Stimulated activated CD8-positive, alpha-beta memory T cell treated with anti-CD3 and anti-CD28 coated beads, Interleukin-4, amount 100 ng/mL, for 1 hour (primary cell): ENCODE measurements around the gene CSNK1G2.
A peak's percentile ranks its signal among the peaks of the same experiment; 100 is the strongest.

Experiments used
- DNase-seq, 2 donors: peaks; one replicate each; pipeline ENCODE4 v3.0.0-alpha.2; 2020; ENCODE audit warnings: low read depth in 2 of 2, low spot score in 1 of 2

Gene CSNK1G2

GRCh38 chr19:1917926-1918325 is 23.0 kb upstream of the CSNK1G2 start:
- no peak for DNase-seq

- DNase-seq, result no peak
These were observed 22.0 kb upstream of the CSNK1G2 start for GRCh38 chr19:1918975-1919374.

GRCh38 chr19:1920644-1921043 is 20.3 kb upstream of the CSNK1G2 start:
- DNase-seq, result no peak

- no peak for DNase-seq
These were observed 19.6 kb upstream of the CSNK1G2 start for GRCh38 chr19:1921326-1921725.

- no peak for DNase-seq
These were observed 19.1 kb upstream of the CSNK1G2 start for GRCh38 chr19:1921825-1922224.

- no peak for DNase-seq
These were observed 18.2 kb upstream of the CSNK1G2 start for GRCh38 chr19:1922803-1923202.

GRCh38 chr19:1923319-1923718 is 17.7 kb upstream of the CSNK1G2 start:
- DNase-seq, result no peak

GRCh38 chr19:1924320-1924961 is 16.5 kb upstream of the CSNK1G2 start:
- DNase-seq, result no peak

- no peak for DNase-seq
These were observed 15.4 kb upstream of the CSNK1G2 start for GRCh38 chr19:1925544-1925943.

- peak; percentile 65 to 71 for DNase-seq
These were observed 11.8 kb upstream of the CSNK1G2 start for GRCh38 chr19:1929021-1929742.

- no peak for DNase-seq
These were observed 9.5 kb upstream of the CSNK1G2 start for GRCh38 chr19:1931445-1931844.

- no peak for DNase-seq
These were observed 8.6 kb upstream of the CSNK1G2 start for GRCh38 chr19:1932395-1932794.

GRCh38 chr19:1933244-1933643 is 7.7 kb upstream of the CSNK1G2 start:
- no peak for DNase-seq

- DNase-seq, result no peak
These were observed 7.0 kb upstream of the CSNK1G2 start for GRCh38 chr19:1933942-1934341.

- no peak for DNase-seq
These were observed 5.3 kb upstream of the CSNK1G2 start for GRCh38 chr19:1935484-1936208.

GRCh38 chr19:1936430-1936829 is 4.5 kb upstream of the CSNK1G2 start:
- no peak for DNase-seq

GRCh38 chr19:1936916-1937610 is 3.9 kb upstream of the CSNK1G2 start:
- DNase-seq, result no peak

GRCh38 chr19:1938071-1938470 is 2.9 kb upstream of the CSNK1G2 start:
- DNase-seq, result no peak

- peak; percentile 50 to 64 for DNase-seq
These were observed 1.3 kb downstream of the CSNK1G2 start for GRCh38 chr19:1942078-1942933.

- DNase-seq, result no peak
These were observed 2.1 kb downstream of the CSNK1G2 start for GRCh38 chr19:1942934-1943555.
